ENCODE measurements around the gene YTHDF2.

The YTHDF2 gene

DNA sequence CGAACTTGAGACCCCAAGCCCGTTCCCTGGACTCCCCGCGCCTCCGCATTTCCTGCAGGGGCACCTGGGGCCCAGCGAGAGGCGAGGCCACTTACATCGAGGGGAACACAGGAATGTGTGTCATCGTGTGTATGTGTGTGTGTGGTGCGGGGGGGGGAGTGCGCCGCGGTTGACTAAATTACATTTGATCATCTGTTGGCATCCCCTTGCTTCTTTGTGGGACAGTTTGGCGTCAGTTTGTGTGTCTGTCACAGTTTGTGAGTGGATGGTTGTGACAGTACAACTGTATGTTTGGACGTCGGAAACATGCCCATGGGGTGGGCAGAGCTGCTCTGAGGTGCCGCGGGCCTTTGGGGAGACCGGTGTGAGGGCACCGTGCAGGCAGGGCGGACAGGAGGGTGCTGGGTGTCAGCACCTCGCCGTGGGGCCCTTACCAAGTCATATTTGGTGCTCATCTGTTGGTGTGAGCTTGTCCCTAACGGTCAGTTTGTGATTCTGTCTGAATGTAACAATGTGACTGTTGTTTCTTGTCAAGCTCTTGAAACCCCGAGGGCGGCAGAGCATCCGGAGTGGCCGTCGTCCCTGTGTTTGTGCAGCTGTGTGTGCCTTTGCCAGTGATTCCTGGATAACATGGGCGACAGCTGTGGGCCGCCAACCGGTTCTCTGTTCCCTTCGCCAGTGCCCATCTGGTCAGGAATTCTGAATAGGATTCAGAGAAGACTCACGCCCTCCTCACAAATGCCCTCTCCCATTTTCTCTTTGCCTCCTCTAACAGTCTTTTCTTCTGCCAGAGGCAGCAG is 76.1 kb downstream of the YTHDF2 start:
- no peak overlapping the region for H3K9ac ChIP-seq (ENCODE audit: low read length in 2 of 2)
- H3K4me1 ChIP-seq (ENCODE audit: control insufficient read depth, insufficient read depth, low read length): peaks cover 2% of the 10 kb centered on the region
- H3K27ac ChIP-seq (ENCODE audit: low read length): no peak overlapping the region
- H3K36me3 ChIP-seq (ENCODE audit: control insufficient read depth in 2 of 2, insufficient read depth in 2 of 2, low read length in 2 of 2): no peaks in the 10 kb centered on the region
- no peak overlapping the region for H3K4me3 ChIP-seq (ENCODE audit: low read length in 2 of 2)
- no peaks in the 10 kb centered on the region for H3K9me3 ChIP-seq (ENCODE audit: control insufficient read depth in 2 of 2, low read length in 2 of 2)
- peaks cover 36 to 42% of the 10 kb centered on the region in 2 donors for H3K27me3 ChIP-seq (ENCODE audit: control insufficient read depth in 1 of 2, insufficient read depth in 2 of 2, low read length in 2 of 2)

DNA sequence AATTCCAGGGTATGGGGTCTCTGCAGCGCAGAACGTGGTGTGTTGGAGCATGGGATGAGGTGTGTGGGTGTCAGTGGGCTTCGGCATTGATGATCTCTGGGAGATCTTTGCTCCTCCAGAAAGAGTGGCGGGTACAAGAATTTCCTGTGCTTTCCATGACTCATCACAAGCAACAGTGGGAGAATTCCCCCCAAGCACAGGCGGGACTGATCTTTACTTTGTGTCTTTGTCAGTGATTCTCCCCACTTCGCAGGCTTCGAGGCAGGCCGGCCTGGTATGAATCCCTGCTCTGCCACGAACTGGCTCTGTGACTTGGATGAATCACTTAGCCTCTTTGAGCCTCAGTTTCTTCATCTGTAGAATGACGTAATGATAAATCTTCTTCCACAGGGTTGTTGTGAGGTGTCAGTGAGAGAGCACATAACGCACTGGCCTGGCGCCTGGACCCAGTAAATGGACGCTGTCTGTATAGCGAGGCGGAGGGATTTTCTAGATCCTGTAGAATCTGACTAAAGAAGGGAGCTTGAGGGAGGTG is 77.3 kb downstream of the YTHDF2 start:
- Histone ChIP-seq H3K9me3 (ENCODE audit: control insufficient read depth in 2 of 2, low read length in 2 of 2) (no peaks in the 10 kb centered on the region), H3K27ac (ENCODE audit: low read length) (no peak overlapping the region), H3K4me3 (ENCODE audit: low read length in 2 of 2) (no peak overlapping the region), H3K9ac (ENCODE audit: low read length in 2 of 2) (no peak overlapping the region), H3K27me3 (ENCODE audit: control insufficient read depth in 1 of 2, insufficient read depth in 2 of 2, low read length in 2 of 2) (peaks cover 43 to 45% of the 10 kb centered on the region in 2 donors), H3K36me3 (ENCODE audit: control insufficient read depth in 2 of 2, insufficient read depth in 2 of 2, low read length in 2 of 2) (no peaks in the 10 kb centered on the region), H3K4me1 (ENCODE audit: control insufficient read depth, insufficient read depth, low read length) (peaks cover 2% of the 10 kb centered on the region)

DNA sequence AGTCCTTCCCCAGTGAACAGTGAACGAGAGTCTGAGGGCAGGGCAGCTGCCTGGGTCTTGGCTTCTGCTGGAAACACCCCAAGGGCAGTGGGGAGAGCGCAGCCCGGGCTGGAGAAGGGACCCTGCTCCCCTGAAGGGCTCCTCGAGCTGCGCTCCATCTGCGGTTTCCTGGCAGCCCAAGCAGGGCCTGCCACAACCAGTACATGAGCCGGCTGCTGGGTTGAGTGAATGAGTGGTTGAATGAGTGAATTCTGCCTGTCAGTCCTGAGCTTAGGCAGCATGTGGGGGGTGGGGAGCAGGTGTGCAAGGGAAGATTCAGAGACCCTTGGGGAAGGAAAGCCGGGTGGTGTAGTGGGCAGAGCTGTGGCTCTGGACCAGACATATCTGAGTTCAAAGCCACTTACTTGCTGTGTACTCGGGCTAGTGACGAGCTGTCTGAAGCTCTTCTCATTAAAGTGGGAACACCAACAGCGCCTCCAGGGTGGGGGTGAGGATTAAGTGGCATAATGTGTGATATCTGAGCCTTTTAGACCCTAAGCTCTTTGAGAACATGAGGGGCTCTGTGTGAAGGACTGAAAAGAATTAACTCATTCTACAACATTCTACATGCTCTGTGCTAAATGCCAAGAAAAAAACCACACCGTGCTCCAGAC is 78.9 kb downstream of the YTHDF2 start:
- Histone ChIP-seq H3K36me3 (ENCODE audit: control insufficient read depth in 2 of 2, insufficient read depth in 2 of 2, low read length in 2 of 2) (no peaks in the 10 kb centered on the region), H3K4me3 (ENCODE audit: low read length in 2 of 2) (no peak overlapping the region), H3K27me3 (ENCODE audit: control insufficient read depth in 1 of 2, insufficient read depth in 2 of 2, low read length in 2 of 2) (peaks cover 40 to 47% of the 10 kb centered on the region in 2 donors), H3K4me1 (ENCODE audit: control insufficient read depth, insufficient read depth, low read length) (peaks cover 2% of the 10 kb centered on the region), H3K27ac (ENCODE audit: low read length) (no peak overlapping the region), H3K9ac (ENCODE audit: low read length in 2 of 2) (no peak overlapping the region), H3K9me3 (ENCODE audit: control insufficient read depth in 2 of 2, low read length in 2 of 2) (no peaks in the 10 kb centered on the region)

DNA sequence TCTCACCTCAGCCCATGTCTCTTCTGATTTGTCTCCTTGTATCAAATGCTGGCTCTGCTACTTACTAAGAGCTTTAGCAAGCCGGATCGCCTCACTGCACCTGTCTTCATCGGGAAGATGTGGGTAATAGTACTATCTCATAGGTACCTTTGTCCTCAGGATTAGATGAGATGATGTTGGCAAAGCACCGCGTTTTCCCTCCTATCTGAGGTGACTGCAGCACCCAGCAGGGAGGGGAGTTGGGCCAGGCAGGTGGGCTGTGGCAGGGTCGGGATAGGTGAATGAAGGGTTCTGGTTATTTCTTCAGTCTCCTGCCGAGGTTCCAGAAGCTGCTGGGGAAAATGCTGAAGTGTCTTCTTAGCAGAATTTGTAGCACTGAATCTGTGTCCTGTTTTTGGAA is 80.4 kb downstream of the YTHDF2 start:
- H3K4me1 ChIP-seq (ENCODE audit: control insufficient read depth, insufficient read depth, low read length): peaks cover 2% of the 10 kb centered on the region
- H3K36me3 ChIP-seq (ENCODE audit: control insufficient read depth in 2 of 2, insufficient read depth in 2 of 2, low read length in 2 of 2): no peaks in the 10 kb centered on the region
- H3K27ac ChIP-seq (ENCODE audit: low read length): no peak overlapping the region
- H3K27me3 ChIP-seq (ENCODE audit: control insufficient read depth in 1 of 2, insufficient read depth in 2 of 2, low read length in 2 of 2): peaks cover 29 to 40% of the 10 kb centered on the region in 2 donors
- H3K9ac ChIP-seq (ENCODE audit: low read length in 2 of 2): no peak overlapping the region
- H3K4me3 ChIP-seq (ENCODE audit: low read length in 2 of 2): no peak overlapping the region
- no peaks in the 10 kb centered on the region for H3K9me3 ChIP-seq (ENCODE audit: control insufficient read depth in 2 of 2, low read length in 2 of 2)

DNA sequence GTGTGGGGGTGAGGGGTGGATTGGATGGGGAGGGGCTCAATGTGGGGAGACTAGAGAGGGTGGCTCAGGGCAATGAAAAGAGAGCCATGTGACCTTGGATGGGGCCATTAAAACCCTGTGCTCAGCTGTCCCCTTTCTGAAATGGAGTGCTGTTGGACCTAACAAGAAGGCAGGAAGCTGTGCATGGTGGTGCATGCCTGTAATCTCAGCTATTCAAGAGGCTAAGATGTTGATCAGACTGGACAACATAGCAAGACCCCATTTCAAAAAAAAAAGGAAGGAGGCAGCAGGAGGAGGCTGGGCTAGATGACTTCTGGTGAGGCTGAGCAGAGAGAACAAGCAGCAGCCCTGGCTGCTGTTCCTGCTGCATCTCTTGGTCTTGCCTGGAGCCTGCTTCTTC is 82.3 kb downstream of the YTHDF2 start:
- no peaks in the 10 kb centered on the region for H3K9me3 ChIP-seq (ENCODE audit: control insufficient read depth in 2 of 2, low read length in 2 of 2)
- H3K27me3 ChIP-seq (ENCODE audit: control insufficient read depth in 1 of 2, insufficient read depth in 2 of 2, low read length in 2 of 2): peaks cover 13 to 31% of the 10 kb centered on the region in 2 donors
- H3K4me1 ChIP-seq (ENCODE audit: control insufficient read depth, insufficient read depth, low read length): no peaks in the 10 kb centered on the region
- H3K9ac ChIP-seq (ENCODE audit: low read length in 2 of 2): no peak overlapping the region
- no peaks in the 10 kb centered on the region for H3K36me3 ChIP-seq (ENCODE audit: control insufficient read depth in 2 of 2, insufficient read depth in 2 of 2, low read length in 2 of 2)
- no peak overlapping the region for H3K27ac ChIP-seq (ENCODE audit: low read length)
- no peak overlapping the region for H3K4me3 ChIP-seq (ENCODE audit: low read length in 2 of 2)
